Parathyroid adenoma (tissue), 2 donors: Measurements from ENCODE around the gene KRT79.

Experiments
- H2AFZ ChIP-seq: fragments of 300-600 bp; sonication (generic); one replicate; pipeline ENCODE4 v1.7.0; 2017; ENCODE audit warnings: antibody characterized with exemption, mild to moderate bottlenecking
- H3K27ac ChIP-seq: fragments of 300-600 bp; sonication (generic); one replicate; pipeline ENCODE4 v1.7.0; 2017
- H3K27me3 ChIP-seq: fragments of 300-600 bp; sonication (generic); one replicate; pipeline ENCODE4 v1.7.0; 2017; ENCODE audit warnings: low read length; ENCODE audit not compliant: control insufficient read depth, insufficient read depth
- H3K36me3 ChIP-seq: fragments of 300-600 bp; sonication (generic); one replicate; pipeline ENCODE4 v1.7.0; 2017; ENCODE audit warnings: low read length; ENCODE audit not compliant: control insufficient read depth, insufficient read depth
- H3K4me1 ChIP-seq: fragments of 300-600 bp; sonication (generic); one replicate; pipeline ENCODE4 v1.7.0; 2017; ENCODE audit warnings: control low read depth
- H3K4me2 ChIP-seq: fragments of 300-600 bp; sonication (generic); one replicate; pipeline ENCODE4 v1.7.0; 2017; ENCODE audit warnings: low read length
- H3K4me3 ChIP-seq: fragments of 300-600 bp; sonication (generic); one replicate; pipeline ENCODE4 v1.7.0; 2017; ENCODE audit warnings: low read depth, low read length
- H3K79me2 ChIP-seq: fragments of 300-600 bp; sonication (generic); one replicate; pipeline ENCODE4 v1.7.0; 2017; ENCODE audit warnings: control low read depth
- H3K9ac ChIP-seq: fragments of 300-600 bp; sonication (generic); one replicate; pipeline ENCODE4 v1.7.0; 2017; ENCODE audit warnings: mild to moderate bottlenecking
- H3K9me3 ChIP-seq: fragments of 300-600 bp; sonication (generic); one replicate; pipeline ENCODE4 v1.7.0; 2017; ENCODE audit warnings: low read length; ENCODE audit not compliant: control insufficient read depth
- CTCF ChIP-seq: fragments of 300-600 bp; sonication (generic); IDR thresholded peaks from one replicate; pipeline ENCODE4 v1.7.0; 2017; ENCODE audit warnings: antibody characterized with exemption, mild to moderate bottlenecking
- donor health status: primary hyperparathyroidism.

The KRT79 gene

GRCh38 chr12:52815161-52815560, 18.9 kb downstream of the KRT79 start:
- H3K4me3 ChIP-seq: no peak overlapping the region
- no peak for TF ChIP-seq CTCF

GRCh38 chr12:52814710-52815155, 19.4 kb downstream of the KRT79 start:
- Histone ChIP-seq H2AFZ (no peak overlapping the region), H3K9ac (no peak overlapping the region), H3K36me3 (no peaks in the 10 kb centered on the region), H3K27me3 (no peaks in the 10 kb centered on the region), H3K4me2 (no peak overlapping the region), H3K4me1 (peaks cover 9% of the 10 kb centered on the region), H3K4me3 (no peak overlapping the region), H3K27ac (no peak overlapping the region), H3K79me2 (no peaks in the 10 kb centered on the region), H3K9me3 (no peaks in the 10 kb centered on the region)
- TF ChIP-seq CTCF: no peak

More at GRCh38 chr12:52815161-52815560, 18.9 kb downstream of the KRT79 start:
- Histone ChIP-seq H3K27me3 (no peaks in the 10 kb centered on the region), H3K79me2 (no peaks in the 10 kb centered on the region), H3K9me3 (no peaks in the 10 kb centered on the region), H3K36me3 (no peaks in the 10 kb centered on the region), H3K9ac (no peak overlapping the region), H2AFZ (no peak overlapping the region), H3K4me1 (peaks cover 9% of the 10 kb centered on the region), H3K4me2 (no peak overlapping the region), H3K27ac (no peak overlapping the region)

GRCh38 chr12:52813885-52814709, 20.0 kb downstream of the KRT79 start, which contains the start of gene KRT4:
TSS of gene KRT4 (minus strand) at chr12:52814116. CDS start at chr12:52814058, 58 bp downstream.
- H3K27ac ChIP-seq: no peak within 1 kb of the TSS

GRCh38 chr12:52813203-52813819, 20.8 kb downstream of the KRT79 start:
- no peak overlapping the region for H2AFZ ChIP-seq
- TF ChIP-seq CTCF: no peak
- H3K4me3 ChIP-seq: no peak overlapping the region
- H3K9ac ChIP-seq: no peak overlapping the region
- H3K4me1 ChIP-seq: peaks cover 1% of the 10 kb centered on the region
- H3K9me3 ChIP-seq: no peaks in the 10 kb centered on the region
- no peaks in the 10 kb centered on the region for H3K27me3 ChIP-seq
- no peaks in the 10 kb centered on the region for H3K79me2 ChIP-seq
- H3K36me3 ChIP-seq: no peaks in the 10 kb centered on the region
- H3K27ac ChIP-seq: no peak overlapping the region
- no peak overlapping the region for H3K4me2 ChIP-seq

More at GRCh38 chr12:52813885-52814709, 20.0 kb downstream of the KRT79 start, which contains the start of gene KRT4:
- Histone ChIP-seq H3K36me3 (no peaks in the 10 kb centered on the region), H3K27me3 (no peaks in the 10 kb centered on the region), H3K4me2 (no peak within 1 kb of the TSS), H3K9me3 (no peaks in the 10 kb centered on the region), H3K4me1 (peaks cover 9% of the 10 kb centered on the region), H2AFZ (no peak within 1 kb of the TSS), H3K79me2 (no peaks in the 10 kb centered on the region), H3K9ac (no peak within 1 kb of the TSS), H3K4me3 (no peak within 1 kb of the TSS)
- TF ChIP-seq CTCF: no peak
